Hepatocyte (in vitro differentiated cells): Measurements from ENCODE around the gene MEX3A. TPM values are rescaled to one million over a fixed set of nuclear protein-coding genes. Genes with fewer than 3 reads are reported as not detected.
A peak's percentile ranks its signal among the peaks of the same experiment; 100 is the strongest.

Experiments
- DNase-seq: peaks from one replicate; pipeline ENCODE4 v3.0.0-alpha.2; 2016; ENCODE audit warnings: low spot score
- H2AFZ ChIP-seq: fragments of 200-600 bp; sonication (generic); 2 replicates; pipeline ENCODE4 v1.6.0; 2016; ENCODE audit warnings: antibody characterized with exemption, mild to moderate bottlenecking
- H3K27ac ChIP-seq: fragments of 200-600 bp; sonication (generic); 2 replicates; pipeline ENCODE4 v1.5.1; 2016; ENCODE audit warnings: mild to moderate bottlenecking
- H3K27me3 ChIP-seq: fragments of 200-600 bp; sonication (generic); 2 replicates; pipeline ENCODE4 v1.6.1; 2016
- H3K36me3 ChIP-seq: fragments of 200-600 bp; sonication (generic); replicated peaks from 2 replicates; pipeline ENCODE4 v1.5.1; 2016; ENCODE audit warnings: low read depth; ENCODE audit not compliant: insufficient read depth
- H3K4me1 ChIP-seq: fragments of 200-600 bp; sonication (generic); 2 replicates; pipeline ENCODE4 v1.5.1; 2016; ENCODE audit warnings: mild to moderate bottlenecking, moderate library complexity; ENCODE audit not compliant: insufficient read depth
- H3K4me2 ChIP-seq: fragments of 200-600 bp; sonication (generic); 2 replicates; pipeline ENCODE4 v1.6.0; 2016
- H3K4me3 ChIP-seq: fragments of 200-600 bp; sonication (generic); 2 replicates; pipeline ENCODE4 v1.5.1; 2016; ENCODE audit warnings: mild to moderate bottlenecking
- H3K79me2 ChIP-seq: fragments of 200-600 bp; sonication (generic); 2 replicates; pipeline ENCODE4 v1.6.0; 2017; ENCODE audit warnings: mild to moderate bottlenecking
- H3K9me2 ChIP-seq: fragments of 200-600 bp; sonication (generic); replicated peaks from 2 replicates; pipeline ENCODE4 v1.6.0; 2017; ENCODE audit warnings: mild to moderate bottlenecking; ENCODE audit not compliant: insufficient read depth
- H3K9me3 ChIP-seq: fragments of 200-600 bp; sonication (generic); 2 replicates; pipeline ENCODE4 v1.5.1; 2016; ENCODE audit warnings: low read depth, mild to moderate bottlenecking
- H4K20me1 ChIP-seq: fragments of 200-600 bp; sonication (generic); 2 replicates; pipeline ENCODE4 v1.6.0; 2016; ENCODE audit warnings: mild to moderate bottlenecking; ENCODE audit not compliant: insufficient read depth, poor library complexity, severe bottlenecking
- EZH2 ChIP-seq: fragments of 200-600 bp; sonication (generic); IDR thresholded peaks from 2 replicates; pipeline ENCODE4 v1.6.1; 2016; ENCODE audit warnings: antibody characterized with exemption, mild to moderate bottlenecking, borderline replicate concordance
- EZH2phosphoT487 ChIP-seq: fragments of 200-600 bp; sonication (generic); IDR thresholded peaks from one replicate; pipeline ENCODE4 v1.6.1; 2018; ENCODE audit warnings: antibody characterized with exemption, mild to moderate bottlenecking, low read depth, moderate library complexity; ENCODE audit not compliant: unreplicated experiment, severe bottlenecking
- WGBS: methylation state at CpG from one replicate; pipeline ENCODE4 v1.1.6; 2016; ENCODE audit warnings: low lambda C conversion rate; ENCODE audit errors: missing lambda C conversion rate; 5-methylcytosine and 5-hydroxymethylcytosine counted together
- polyA plus RNA-seq: library from polyadenylated mRNA; unstranded; fragments of >200 nt; fragmentation: Nextera tagmentation; extraction: Ambion mirVana; gene quantifications from 2 replicates; pipeline ENCODE4 v1.2.1, GENCODE V29; 2016
- total RNA-seq: library from RNA; depleted of rRNA; stranded (reverse); fragments of >200 nt; gene quantifications from 2 replicates; pipeline ENCODE4 v1.2.3, GENCODE V29; 2014
- TF ChIP-seq, protein P1 (sequence below): fragments of 200-600 bp; sonication (generic); IDR thresholded peaks from 2 replicates; pipeline ENCODE4 v1.5.1; 2016; ENCODE audit warnings: antibody characterized with exemption, mild to moderate bottlenecking; ENCODE audit not compliant: poor library complexity

Gene MEX3A
- total and polyA plus RNA-seq, 2 experiments from 2014 or later = 9.3 to 12.0 TPM

DNA sequence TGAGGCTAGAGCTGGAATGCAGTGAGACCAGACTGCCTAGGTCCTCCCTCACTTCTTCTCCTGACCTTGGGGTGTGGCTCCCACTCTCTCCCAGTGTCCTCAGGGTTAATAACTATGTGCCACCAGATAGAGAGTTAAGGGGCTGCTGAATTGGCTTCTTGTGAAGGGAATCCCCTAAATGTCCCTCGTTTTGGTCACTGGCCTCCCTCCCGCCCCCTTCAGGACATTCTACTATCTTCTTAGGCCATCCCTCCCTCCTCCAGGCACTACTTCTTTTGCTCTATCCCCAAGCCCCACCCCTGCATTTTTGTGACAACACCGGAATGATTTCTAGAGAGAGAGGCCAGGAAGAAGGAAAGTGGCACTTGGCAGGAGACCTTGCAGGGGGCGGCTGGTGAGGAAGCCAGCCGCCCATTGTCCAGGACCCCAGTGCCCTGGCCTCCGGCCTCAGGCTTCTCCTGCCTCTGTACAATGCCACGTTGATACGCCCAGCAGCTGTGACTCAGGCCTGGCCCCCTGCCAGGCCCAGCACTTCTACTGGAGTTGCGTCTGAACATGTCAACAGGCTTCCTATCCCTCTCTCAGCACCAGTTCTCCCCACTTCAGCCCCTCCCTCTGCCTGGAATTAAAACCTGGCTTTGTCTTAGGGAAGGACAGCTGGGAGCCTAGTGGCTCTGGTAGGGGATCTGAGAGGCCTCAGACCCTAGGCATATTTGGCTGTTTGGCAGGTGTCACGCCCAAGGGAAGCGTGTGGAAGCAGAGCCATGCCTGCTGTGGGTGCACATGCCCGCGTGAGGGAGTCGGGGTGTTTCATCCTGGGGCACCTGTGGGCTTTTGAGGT is 41.3 kb upstream of the MEX3A start:
- Histone ChIP-seq H3K36me3 (no peaks in the 10 kb centered on the region), H3K4me2 (peak overlapping the region; percentile 69), H4K20me1 (peaks cover 28% of the 10 kb centered on the region), H3K4me1 (peaks cover 99% of the 10 kb centered on the region), H3K79me2 (peaks cover 94% of the 10 kb centered on the region), H3K27me3 (no peaks in the 10 kb centered on the region), H3K9me2 (no peaks in the 10 kb centered on the region), H2AFZ (no peak overlapping the region), H3K4me3 (no peak overlapping the region), H3K27ac (peak overlapping the region; percentile 98), H3K9me3 (no peaks in the 10 kb centered on the region)
- 43% methylated on average over 13 of the region's 14 CpGs for WGBS
- peak; percentile 96 for DNase-seq
- no peak for TF ChIP-seq EZH2phosphoT487
- no peak for TF ChIP-seq EZH2
- TF ChIP-seq, protein P1, sequence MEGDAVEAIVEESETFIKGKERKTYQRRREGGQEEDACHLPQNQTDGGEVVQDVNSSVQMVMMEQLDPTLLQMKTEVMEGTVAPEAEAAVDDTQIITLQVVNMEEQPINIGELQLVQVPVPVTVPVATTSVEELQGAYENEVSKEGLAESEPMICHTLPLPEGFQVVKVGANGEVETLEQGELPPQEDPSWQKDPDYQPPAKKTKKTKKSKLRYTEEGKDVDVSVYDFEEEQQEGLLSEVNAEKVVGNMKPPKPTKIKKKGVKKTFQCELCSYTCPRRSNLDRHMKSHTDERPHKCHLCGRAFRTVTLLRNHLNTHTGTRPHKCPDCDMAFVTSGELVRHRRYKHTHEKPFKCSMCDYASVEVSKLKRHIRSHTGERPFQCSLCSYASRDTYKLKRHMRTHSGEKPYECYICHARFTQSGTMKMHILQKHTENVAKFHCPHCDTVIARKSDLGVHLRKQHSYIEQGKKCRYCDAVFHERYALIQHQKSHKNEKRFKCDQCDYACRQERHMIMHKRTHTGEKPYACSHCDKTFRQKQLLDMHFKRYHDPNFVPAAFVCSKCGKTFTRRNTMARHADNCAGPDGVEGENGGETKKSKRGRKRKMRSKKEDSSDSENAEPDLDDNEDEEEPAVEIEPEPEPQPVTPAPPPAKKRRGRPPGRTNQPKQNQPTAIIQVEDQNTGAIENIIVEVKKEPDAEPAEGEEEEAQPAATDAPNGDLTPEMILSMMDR = peak; percentile 26

DNA sequence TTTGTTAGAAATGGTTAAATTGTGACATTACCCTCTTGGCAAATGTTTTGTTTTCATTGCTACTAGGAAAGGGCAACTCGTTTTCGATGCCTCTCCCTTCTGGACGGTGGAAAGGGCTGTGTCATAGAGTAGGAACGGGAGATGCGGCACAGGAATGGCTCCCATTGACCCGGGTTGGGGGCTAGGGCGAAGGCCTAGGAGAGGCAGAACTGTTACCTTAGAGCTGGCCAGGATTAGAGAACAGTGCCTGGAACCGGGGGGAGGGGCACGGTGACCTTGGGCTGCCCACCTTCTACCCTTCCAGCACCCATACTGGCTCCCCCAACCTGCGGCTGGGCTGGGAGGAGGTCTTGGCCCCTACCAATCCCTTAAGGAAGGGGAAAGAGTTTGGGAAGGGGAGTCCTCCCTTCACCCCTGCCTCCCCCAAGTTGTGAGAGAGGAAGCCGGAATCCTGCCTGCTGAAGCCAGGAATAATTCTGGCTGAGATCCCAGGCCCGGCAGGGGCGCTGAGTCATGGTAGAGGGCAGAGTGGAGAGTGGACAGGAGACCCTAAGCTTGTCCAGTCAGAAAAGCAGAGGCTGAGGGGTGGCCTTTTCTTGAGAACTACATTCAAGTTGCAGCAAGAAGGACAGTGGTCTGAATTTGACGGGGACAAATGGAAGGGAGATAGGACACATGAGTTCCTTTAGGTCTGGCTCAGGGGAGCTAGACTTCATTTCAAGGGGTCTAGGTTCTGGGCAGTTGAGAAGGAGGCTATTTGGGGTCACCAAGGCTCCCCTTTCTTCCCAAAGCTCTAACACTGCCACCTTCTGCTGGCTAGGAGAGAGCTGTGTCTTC is 40.5 kb upstream of the MEX3A start:
- peaks cover 99% of the 10 kb centered on the region for H3K4me1 ChIP-seq
- H3K27ac ChIP-seq = peak overlapping the region; percentile 98
- no peaks in the 10 kb centered on the region for H3K9me2 ChIP-seq
- H4K20me1 ChIP-seq = peaks cover 34% of the 10 kb centered on the region
- 49% methylated on average over 14 of the region's 14 CpGs for WGBS
- peak; percentile 76 for DNase-seq
- no peaks in the 10 kb centered on the region for H3K36me3 ChIP-seq
- peaks cover 94% of the 10 kb centered on the region for H3K79me2 ChIP-seq
- H3K27me3 ChIP-seq = no peaks in the 10 kb centered on the region
- no peak overlapping the region for H2AFZ ChIP-seq
- TF ChIP-seq, protein P1 = no peak
- TF ChIP-seq EZH2phosphoT487 = no peak
- TF ChIP-seq EZH2 = no peak
- no peaks in the 10 kb centered on the region for H3K9me3 ChIP-seq
- no peak overlapping the region for H3K4me3 ChIP-seq
- H3K4me2 ChIP-seq = peak overlapping the region; percentile 69

DNA sequence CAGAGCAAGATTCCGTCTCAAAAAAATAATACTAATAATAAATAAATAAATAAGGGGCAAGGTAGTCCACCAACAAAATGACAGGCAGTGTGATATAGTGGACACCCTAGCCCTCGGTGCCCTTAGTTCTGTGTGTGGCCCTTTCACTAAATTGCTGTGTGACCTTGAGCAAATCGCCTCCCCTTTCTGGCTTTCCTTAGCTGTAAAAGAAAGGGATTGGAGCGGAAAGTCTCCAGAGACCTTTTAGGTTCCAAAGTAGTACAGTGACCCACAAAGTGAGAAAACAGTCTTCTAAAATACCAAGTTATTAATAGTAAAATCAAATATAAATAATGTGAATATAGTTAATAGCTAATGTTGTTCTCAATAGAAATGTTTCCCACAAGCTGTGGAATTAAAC is 39.8 kb upstream of the MEX3A start:
- H3K4me1 ChIP-seq = peaks cover 98% of the 10 kb centered on the region
- H2AFZ ChIP-seq = no peak overlapping the region
- peak overlapping the region; percentile 69 for H3K4me2 ChIP-seq
- H4K20me1 ChIP-seq = peaks cover 38% of the 10 kb centered on the region
- 80% methylated on average over 4 of the region's 4 CpGs for WGBS
- no peaks in the 10 kb centered on the region for H3K9me3 ChIP-seq
- H3K79me2 ChIP-seq = peaks cover 95% of the 10 kb centered on the region
- no peaks in the 10 kb centered on the region for H3K27me3 ChIP-seq
- DNase-seq = no peak
- H3K27ac ChIP-seq = peak overlapping the region; percentile 98
- no peaks in the 10 kb centered on the region for H3K9me2 ChIP-seq
- TF ChIP-seq, protein P1 = no peak
- TF ChIP-seq EZH2phosphoT487 (no peak), EZH2 (no peak)
- H3K4me3 ChIP-seq = no peak overlapping the region
- no peaks in the 10 kb centered on the region for H3K36me3 ChIP-seq
